Stimulated activated effector memory CD8-positive, alpha-beta T cell treated with anti-CD3 and anti-CD28 coated beads, Interleukin-12 subunit alpha, Interleukin-12 subunit beta, amount 100 ng/mL, for 72 hours (primary cell): ENCODE data around the gene SFXN2.
"Not testable (repeated sequence)": the region's sequence is repeated elsewhere in the genome, so short reads cannot be mapped to it uniquely, and the experiment has no call there.

ENCODE experiments used
- ATAC-seq: fragments of 150-1000 bp; cut with Tn5 transposase; 2 replicates; pipeline ENCODE4 v1.10.0; 2021
- DNase-seq, 2 donors: peaks; one replicate each; pipeline ENCODE4 v3.0.0; 2021 to 2022; ENCODE audit warnings: low spot score in 2 of 2
- H3K27ac Mint-ChIP-seq: one replicate; pipeline ENCODE4 v1.8.0; 2022; ENCODE audit warnings: mild to moderate bottlenecking, mixed read lengths
- H3K36me3 Mint-ChIP-seq: one replicate; pipeline ENCODE4 v1.8.0; 2022; ENCODE audit warnings: mild to moderate bottlenecking, mixed read lengths
- H3K4me1 Mint-ChIP-seq: one replicate; pipeline ENCODE4 v1.8.0; 2022; ENCODE audit warnings: mixed read lengths
- H3K4me3 Mint-ChIP-seq: one replicate; pipeline ENCODE4 v1.8.0; 2022; ENCODE audit warnings: mild to moderate bottlenecking, mixed read lengths
- H3K9me3 Mint-ChIP-seq: one replicate; pipeline ENCODE4 v1.8.0; 2022; ENCODE audit warnings: mixed read lengths

Gene SFXN2

GRCh38 chr10:102714621-102715455 is at the start of gene SFXN2:
Gene SFXN2 (plus strand): TSS chr10:102714636. CDS start chr10:102726637, 12,001 bp downstream.
- Mint-ChIP-seq H3K36me3 (peaks cover 90% of the 10 kb centered on the region), H3K9me3 (no peaks in the 10 kb centered on the region), H3K4me3 (peak within 1 kb of the TSS; percentile 92), H3K27ac (peak within 1 kb of the TSS; percentile 85), H3K4me1 (peaks cover 66% of the 10 kb centered on the region)
- ATAC-seq (peak; percentile 8), DNase-seq (no peak)

- no peak for DNase-seq
- Mint-ChIP-seq H3K4me1 (peaks cover 23% of the 10 kb centered on the region), H3K36me3 (peaks cover 31% of the 10 kb centered on the region), H3K27ac (peak overlapping the region; percentile 32), H3K4me3 (no peak overlapping the region), H3K9me3 (no peaks in the 10 kb centered on the region)
- no peak for ATAC-seq
Observed at GRCh38 chr10:102665904-102666509, 48.4 kb upstream of the SFXN2 start.

GRCh38 chr10:102667411-102667810 is 47.0 kb upstream of the SFXN2 start:
- not testable (repeated sequence) for ATAC-seq, DNase-seq, H3K4me3 Mint-ChIP-seq, H3K9me3 Mint-ChIP-seq
- H3K36me3 Mint-ChIP-seq = peaks cover 17% of the 10 kb centered on the region
- H3K27ac Mint-ChIP-seq = peak overlapping the region; percentile 83
- H3K4me1 Mint-ChIP-seq = peaks cover 13% of the 10 kb centered on the region

GRCh38 chr10:102668326-102669107 is 45.9 kb upstream of the SFXN2 start:
- Mint-ChIP-seq H3K9me3 (no peaks in the 10 kb centered on the region), H3K4me1 (peaks cover 15% of the 10 kb centered on the region), H3K36me3 (peaks cover 23% of the 10 kb centered on the region), H3K4me3 (no peak overlapping the region), H3K27ac (peak overlapping the region; percentile 83)
- ATAC-seq = peak; percentile 24
- no peak for DNase-seq

- peaks cover 24% of the 10 kb centered on the region for H3K4me1 Mint-ChIP-seq
- H3K9me3 Mint-ChIP-seq = no peaks in the 10 kb centered on the region
- H3K27ac Mint-ChIP-seq = peak overlapping the region; percentile 58
- DNase-seq (peak in 1 of 2 donors; percentile 64), ATAC-seq (peak; percentile 25)
- H3K4me3 Mint-ChIP-seq = no peak overlapping the region
- H3K36me3 Mint-ChIP-seq = peaks cover 29% of the 10 kb centered on the region
Observed at GRCh38 chr10:102669206-102670064, 45.0 kb upstream of the SFXN2 start.

GRCh38 chr10:102670065-102670670 is 44.3 kb upstream of the SFXN2 start:
- Mint-ChIP-seq H3K4me1 (peaks cover 31% of the 10 kb centered on the region), H3K9me3 (no peaks in the 10 kb centered on the region), H3K27ac (peak overlapping the region; percentile 64), H3K4me3 (no peak overlapping the region), H3K36me3 (peaks cover 33% of the 10 kb centered on the region)
- DNase-seq (no peak), ATAC-seq (no peak)

- Mint-ChIP-seq H3K4me1 (peaks cover 39% of the 10 kb centered on the region), H3K36me3 (peaks cover 41% of the 10 kb centered on the region), H3K27ac (peak overlapping the region; percentile 64), H3K4me3 (no peak overlapping the region), H3K9me3 (no peaks in the 10 kb centered on the region)
- no peak for ATAC-seq
- DNase-seq = no peak
Observed at GRCh38 chr10:102670871-102671434, 43.5 kb upstream of the SFXN2 start.

- DNase-seq (no peak), ATAC-seq (no peak)
- peak overlapping the region; percentile 69 for H3K27ac Mint-ChIP-seq
- H3K36me3 Mint-ChIP-seq = peaks cover 49% of the 10 kb centered on the region
- H3K4me3 Mint-ChIP-seq = peak overlapping the region; percentile 60
- peaks cover 28% of the 10 kb centered on the region for H3K4me1 Mint-ChIP-seq
- no peaks in the 10 kb centered on the region for H3K9me3 Mint-ChIP-seq
Observed at GRCh38 chr10:102673236-102673818, 41.1 kb upstream of the SFXN2 start.

- H3K9me3 Mint-ChIP-seq = no peaks in the 10 kb centered on the region
- peaks cover 32% of the 10 kb centered on the region for H3K4me1 Mint-ChIP-seq
- ATAC-seq (peak; percentile 92), DNase-seq (peak in 1 of 2 donors; percentile 69)
- H3K36me3 Mint-ChIP-seq = peaks cover 45% of the 10 kb centered on the region
- peak overlapping the region; percentile 69 for H3K27ac Mint-ChIP-seq
- H3K4me3 Mint-ChIP-seq = peak overlapping the region; percentile 60
Observed at GRCh38 chr10:102673819-102674511, 40.5 kb upstream of the SFXN2 start.

- Mint-ChIP-seq H3K27ac (peak overlapping the region; percentile 69), H3K36me3 (peaks cover 45% of the 10 kb centered on the region), H3K4me1 (peaks cover 34% of the 10 kb centered on the region), H3K9me3 (no peaks in the 10 kb centered on the region), H3K4me3 (peak overlapping the region; percentile 60)
- DNase-seq (no peak), ATAC-seq (peak; percentile 19)
Observed at GRCh38 chr10:102674566-102674965, 39.9 kb upstream of the SFXN2 start.

GRCh38 chr10:102675011-102675665 is 39.3 kb upstream of the SFXN2 start:
- no peak for DNase-seq
- ATAC-seq = no peak
- Mint-ChIP-seq H3K4me3 (peak overlapping the region; percentile 60), H3K27ac (no peak overlapping the region), H3K36me3 (peaks cover 47% of the 10 kb centered on the region), H3K4me1 (peaks cover 34% of the 10 kb centered on the region), H3K9me3 (no peaks in the 10 kb centered on the region)

GRCh38 chr10:102675666-102676533 is 38.5 kb upstream of the SFXN2 start:
- DNase-seq (no peak), ATAC-seq (no peak)
- no peak overlapping the region for H3K4me3 Mint-ChIP-seq
- H3K27ac Mint-ChIP-seq = no peak overlapping the region
- peaks cover 34% of the 10 kb centered on the region for H3K4me1 Mint-ChIP-seq
- no peaks in the 10 kb centered on the region for H3K9me3 Mint-ChIP-seq
- peaks cover 55% of the 10 kb centered on the region for H3K36me3 Mint-ChIP-seq
